Natural killer cell (primary cell): ENCODE measurements around the gene TUB. TPM values are rescaled to one million over a fixed set of nuclear protein-coding genes. Genes with fewer than 3 reads are reported as not detected.

Experiments used
- ATAC-seq, 3 donors: fragments of 150-1000 bp in 2 of 3; fragments of 200-7000 bp in 1 of 3; cut with Tn5 transposase; 1 replicate in 1 of 3; 2 replicates in 2 of 3; pipeline ENCODE4 v1.10.0; 2021; ENCODE audit warnings: mild to moderate bottlenecking in 2 of 3, moderate library complexity in 2 of 3
- DNase-seq, 2 donors: peaks; one replicate each; pipeline versions ENCODE4 v3.0.0 to v3.0.0-alpha.2; 2013 to 2021; ENCODE audit warnings: mixed read lengths in 1 of 2
- H3K27ac ChIP-seq: one replicate; pipeline ENCODE4 v1.5.1; 2013; ENCODE audit warnings: mild to moderate bottlenecking, low read length
- H3K27me3 ChIP-seq: one replicate; pipeline ENCODE4 v1.6.1; 2013; ENCODE audit warnings: low read length; ENCODE audit not compliant: control insufficient read depth, insufficient read depth
- H3K36me3 ChIP-seq: one replicate; pipeline ENCODE4 v1.6.1; 2013; ENCODE audit warnings: low read length; ENCODE audit not compliant: control insufficient read depth, insufficient read depth
- H3K4me1 ChIP-seq: one replicate; pipeline ENCODE4 v1.6.1; 2013; ENCODE audit warnings: low read length; ENCODE audit not compliant: control insufficient read depth, insufficient read depth
- H3K4me3 ChIP-seq: one replicate; pipeline ENCODE4 v1.5.1; 2013; ENCODE audit warnings: low read length
- H3K9me3 ChIP-seq: one replicate; pipeline ENCODE4 v1.6.1; 2013; ENCODE audit warnings: low read length; ENCODE audit not compliant: control insufficient read depth, insufficient read depth
- H3K27ac Mint-ChIP-seq, 2 donors: one replicate each; pipeline ENCODE4 v1.8.0; 2022; ENCODE audit warnings: mild to moderate bottlenecking in 2 of 2, mixed read lengths in 2 of 2, moderate library complexity in 1 of 2
- H3K27me3 Mint-ChIP-seq, 2 donors: one replicate each; pipeline ENCODE4 v1.8.0; 2022; ENCODE audit warnings: low read depth in 2 of 2, mixed read lengths in 2 of 2
- H3K36me3 Mint-ChIP-seq: one replicate; pipeline ENCODE4 v1.8.0; 2022; ENCODE audit warnings: mixed read lengths
- H3K4me1 Mint-ChIP-seq, 2 donors: one replicate each; pipeline ENCODE4 v1.8.0; 2022; ENCODE audit warnings: mixed read lengths in 2 of 2
- H3K4me3 Mint-ChIP-seq: one replicate; pipeline ENCODE4 v1.8.0; 2022; ENCODE audit warnings: mild to moderate bottlenecking, moderate library complexity, mixed read lengths
- H3K9me3 Mint-ChIP-seq, 2 donors: one replicate each; pipeline ENCODE4 v1.8.0; 2022; ENCODE audit warnings: mixed read lengths in 2 of 2
- WGBS: methylation state at CpG from one replicate; pipeline ENCODE4 v1.1.7; 2013; ENCODE audit warnings: missing lambda C conversion rate; ENCODE audit not compliant: insufficient coverage; 5-methylcytosine and 5-hydroxymethylcytosine counted together
- intact Hi-C: fragments of 100-400 bp; cut with micrococcal nuclease; formaldehyde crosslinking; loops from one replicate; pipeline ENCODE4 v1.14.2; 2022
- total RNA-seq, 4 donors: library from RNA; stranded (reverse); fragments of 120-200 nt in 1 of 4; gene quantifications; one replicate each; pipeline versions ENCODE4 v1.2.3 to v1.2.4, GENCODE V29; 2013 to 2022
- TF ChIP-seq, protein P1 (sequence below): fragments of 200-600 bp; IDR thresholded peaks from one replicate; pipeline ENCODE4 v1.8.0; 2022; ENCODE audit warnings: antibody characterized with exemption

The TUB gene
- total RNA-seq, 3 donors from 2014 or later (not counting 1 experiment from before 2014, with no cell fraction given) = not detected

- intact Hi-C loops = no loop called here
These were observed 44.0 kb upstream of the TUB start for GRCh38 chr11:8036986-8037385.

DNA sequence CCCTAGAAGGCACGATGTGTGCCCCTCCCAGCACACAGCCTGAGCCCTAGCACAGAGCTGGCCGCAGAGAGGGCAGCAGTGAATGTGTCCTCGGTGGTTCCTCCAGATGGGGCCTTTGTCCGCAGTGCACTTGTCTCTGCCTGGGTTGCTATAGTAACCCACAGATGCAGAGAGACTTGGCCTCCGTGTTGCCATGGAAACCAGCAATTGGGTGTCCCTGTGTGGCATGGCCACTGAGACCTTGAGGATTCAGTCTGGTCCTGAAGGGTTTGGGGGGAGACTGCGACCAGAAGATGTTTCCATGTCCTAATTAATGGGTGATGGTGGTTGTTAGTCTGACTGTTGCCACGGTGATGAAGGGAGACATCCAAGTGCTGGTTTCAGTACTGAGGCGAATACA, 42.6 kb upstream of the TUB start:
- DNase-seq = no peak
- ATAC-seq = no peak

More at GRCh38 chr11:8036986-8037385, 44.0 kb upstream of the TUB start:
- Histone ChIP-seq H3K4me3 (no peak overlapping the region), H3K27ac (no peak overlapping the region), H3K4me1 (peaks cover 9% of the 10 kb centered on the region), H3K9me3 (no peaks in the 10 kb centered on the region), H3K27me3 (peaks cover 2% of the 10 kb centered on the region), H3K36me3 (no peaks in the 10 kb centered on the region)
- Mint-ChIP-seq H3K27me3 (peaks cover 14 to 31% of the 10 kb centered on the region in 2 donors), H3K9me3 (no peaks in the 10 kb centered on the region), H3K36me3 (no peaks in the 10 kb centered on the region), H3K4me3 (no peak overlapping the region), H3K27ac (no peak overlapping the region), H3K4me1 (peaks cover 7 to 9% of the 10 kb centered on the region in 2 donors)
- no peak for ATAC-seq
- no peak for DNase-seq
- TF ChIP-seq, protein P1, sequence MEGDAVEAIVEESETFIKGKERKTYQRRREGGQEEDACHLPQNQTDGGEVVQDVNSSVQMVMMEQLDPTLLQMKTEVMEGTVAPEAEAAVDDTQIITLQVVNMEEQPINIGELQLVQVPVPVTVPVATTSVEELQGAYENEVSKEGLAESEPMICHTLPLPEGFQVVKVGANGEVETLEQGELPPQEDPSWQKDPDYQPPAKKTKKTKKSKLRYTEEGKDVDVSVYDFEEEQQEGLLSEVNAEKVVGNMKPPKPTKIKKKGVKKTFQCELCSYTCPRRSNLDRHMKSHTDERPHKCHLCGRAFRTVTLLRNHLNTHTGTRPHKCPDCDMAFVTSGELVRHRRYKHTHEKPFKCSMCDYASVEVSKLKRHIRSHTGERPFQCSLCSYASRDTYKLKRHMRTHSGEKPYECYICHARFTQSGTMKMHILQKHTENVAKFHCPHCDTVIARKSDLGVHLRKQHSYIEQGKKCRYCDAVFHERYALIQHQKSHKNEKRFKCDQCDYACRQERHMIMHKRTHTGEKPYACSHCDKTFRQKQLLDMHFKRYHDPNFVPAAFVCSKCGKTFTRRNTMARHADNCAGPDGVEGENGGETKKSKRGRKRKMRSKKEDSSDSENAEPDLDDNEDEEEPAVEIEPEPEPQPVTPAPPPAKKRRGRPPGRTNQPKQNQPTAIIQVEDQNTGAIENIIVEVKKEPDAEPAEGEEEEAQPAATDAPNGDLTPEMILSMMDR = no peak
- 84% methylated on average over 3 of the region's 5 CpGs for WGBS

GRCh38 chr11:8038811-8039529, 42.0 kb upstream of the TUB start:
- no peak overlapping the region for H3K4me3 ChIP-seq
- Mint-ChIP-seq H3K27me3 (peaks cover 4 to 31% of the 10 kb centered on the region in 2 donors), H3K27ac (no peak overlapping the region), H3K4me1 (no peaks in the 10 kb centered on the region), H3K4me3 (no peak overlapping the region), H3K9me3 (no peaks in the 10 kb centered on the region), H3K36me3 (no peaks in the 10 kb centered on the region)
- ATAC-seq (no peak), DNase-seq (no peak)
- H3K4me1 ChIP-seq = no peaks in the 10 kb centered on the region
- no peaks in the 10 kb centered on the region for H3K36me3 ChIP-seq
- H3K9me3 ChIP-seq = no peaks in the 10 kb centered on the region
- no peak overlapping the region for H3K27ac ChIP-seq
- WGBS = 83% methylated on average over 12 of the region's 12 CpGs
- intact Hi-C loops = no loop called here
- TF ChIP-seq, protein P1 = no peak
- no peaks in the 10 kb centered on the region for H3K27me3 ChIP-seq

More for the DNA sequence above, 42.6 kb upstream of the TUB start:
- H3K36me3 ChIP-seq = no peaks in the 10 kb centered on the region
- H3K4me3 ChIP-seq = no peak overlapping the region
- Mint-ChIP-seq H3K4me3 (no peak overlapping the region), H3K9me3 (no peaks in the 10 kb centered on the region), H3K4me1 (peaks cover 2 to 3% of the 10 kb centered on the region in 2 donors), H3K36me3 (no peaks in the 10 kb centered on the region), H3K27me3 (peaks cover 6 to 32% of the 10 kb centered on the region in 2 donors), H3K27ac (no peak overlapping the region)
- peaks cover 2% of the 10 kb centered on the region for H3K4me1 ChIP-seq
- intact Hi-C loops = no loop called here
- H3K9me3 ChIP-seq = no peaks in the 10 kb centered on the region
- no peak overlapping the region for H3K27ac ChIP-seq
- H3K27me3 ChIP-seq = no peaks in the 10 kb centered on the region
- 78% methylated on average over 8 of the region's 8 CpGs for WGBS
- TF ChIP-seq, protein P1 = no peak
